Liver (tissue), 3 donors: Measurements from ENCODE around the gene SMCO4.

ENCODE experiments used
- MAX ChIP-seq: IDR thresholded peaks from 2 replicates; pipeline ENCODE4 v1.6.1; 2016; ENCODE audit warnings: antibody characterized with exemption
- RAD21 ChIP-seq, 2 donors: IDR thresholded peaks; 2 replicates each; pipeline ENCODE4 v1.6.1; 2016; ENCODE audit warnings: antibody characterized with exemption in 2 of 2, mild to moderate bottlenecking in 2 of 2
- REST ChIP-seq: IDR thresholded peaks from 2 replicates; pipeline ENCODE4 v1.6.1; 2016; ENCODE audit warnings: antibody characterized with exemption, mild to moderate bottlenecking
- YY1 ChIP-seq: IDR thresholded peaks from 2 replicates; pipeline ENCODE4 v1.6.1; 2016; ENCODE audit warnings: antibody characterized with exemption, mild to moderate bottlenecking
- TF ChIP-seq, protein P1 (sequence below): fragments of 150-350 bp; IDR thresholded peaks from 2 replicates; pipeline ENCODE4 v1.5.1; 2017; ENCODE audit warnings: improper control_type of control experiment, low read depth, low read length; ENCODE audit not compliant: missing input control
- donor health status: healthy.
- donor health status: healthy.

GRCh38 chr11:93536101-93536861 is 6.9 kb downstream of the SMCO4 start:
- TF ChIP-seq, protein P1, sequence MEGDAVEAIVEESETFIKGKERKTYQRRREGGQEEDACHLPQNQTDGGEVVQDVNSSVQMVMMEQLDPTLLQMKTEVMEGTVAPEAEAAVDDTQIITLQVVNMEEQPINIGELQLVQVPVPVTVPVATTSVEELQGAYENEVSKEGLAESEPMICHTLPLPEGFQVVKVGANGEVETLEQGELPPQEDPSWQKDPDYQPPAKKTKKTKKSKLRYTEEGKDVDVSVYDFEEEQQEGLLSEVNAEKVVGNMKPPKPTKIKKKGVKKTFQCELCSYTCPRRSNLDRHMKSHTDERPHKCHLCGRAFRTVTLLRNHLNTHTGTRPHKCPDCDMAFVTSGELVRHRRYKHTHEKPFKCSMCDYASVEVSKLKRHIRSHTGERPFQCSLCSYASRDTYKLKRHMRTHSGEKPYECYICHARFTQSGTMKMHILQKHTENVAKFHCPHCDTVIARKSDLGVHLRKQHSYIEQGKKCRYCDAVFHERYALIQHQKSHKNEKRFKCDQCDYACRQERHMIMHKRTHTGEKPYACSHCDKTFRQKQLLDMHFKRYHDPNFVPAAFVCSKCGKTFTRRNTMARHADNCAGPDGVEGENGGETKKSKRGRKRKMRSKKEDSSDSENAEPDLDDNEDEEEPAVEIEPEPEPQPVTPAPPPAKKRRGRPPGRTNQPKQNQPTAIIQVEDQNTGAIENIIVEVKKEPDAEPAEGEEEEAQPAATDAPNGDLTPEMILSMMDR = no peak
- no peak for TF ChIP-seq MAX
- TF ChIP-seq RAD21 (IDR thresholded peaks at IDR 0.05) = no peak
- TF ChIP-seq YY1 = no peak
- TF ChIP-seq REST = no peak
